SH-SY5Y (cell line): ENCODE data around the gene ZNF311.

Source experiments
- GATA2 ChIP-seq: IDR thresholded peaks from 2 replicates; pipeline ENCODE4 v1.6.1; 2011; ENCODE audit warnings: mild to moderate bottlenecking, low read depth, low read length
- GATA3 ChIP-seq: IDR thresholded peaks from 2 replicates; pipeline ENCODE4 v1.6.1; 2011; ENCODE audit warnings: low read depth, mild to moderate bottlenecking, low read length, moderate library complexity

DNA sequence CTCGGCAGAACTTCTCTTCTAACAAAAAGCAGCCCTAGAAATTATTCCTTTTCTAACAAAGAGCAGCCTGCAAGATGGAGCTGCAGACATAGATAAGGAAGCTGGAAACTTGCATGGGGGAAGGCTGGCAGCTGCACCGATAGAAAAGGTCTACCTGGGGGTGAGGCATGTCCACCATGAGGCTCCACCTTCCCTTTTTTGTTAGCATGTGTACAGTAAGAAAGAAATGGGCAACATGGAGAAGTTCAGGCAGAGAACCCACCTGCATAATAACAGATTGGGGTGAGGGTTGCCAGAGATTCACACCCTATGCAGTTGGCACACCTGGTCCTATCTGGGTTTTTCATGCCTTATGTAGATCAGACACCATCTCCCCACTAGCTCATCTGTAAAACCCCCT, 25.4 kb downstream of the ZNF311 start:
- no peak for TF ChIP-seq GATA2
- TF ChIP-seq GATA3: no peak
